Stimulated activated naive B cell treated with anti-CD40 and anti-IgM and Interleukin-4, amounts not matched to agents 10 μg/mL and 1 μg/mL and 100 μg/mL, for 72 hours (primary cell): Measurements from ENCODE around the gene CCZ1B.
"Not testable (repeated sequence)": the region's sequence is repeated elsewhere in the genome, so short reads cannot be mapped to it uniquely, and the experiment has no call there.

ENCODE experiments used
- ATAC-seq, 2 donors: fragments of 150-1000 bp; cut with Tn5 transposase; replicated peaks; 2 replicates each; pipeline ENCODE4 v1.10.0; 2021; ENCODE audit warnings: moderate library complexity in 1 of 2
- DNase-seq: peaks from one replicate; pipeline ENCODE4 v3.0.0; 2021
- H3K27ac Mint-ChIP-seq: one replicate; pipeline ENCODE4 v1.8.0; 2022; ENCODE audit warnings: mild to moderate bottlenecking, mixed read lengths
- H3K27me3 Mint-ChIP-seq, 2 donors: one replicate each; pipeline ENCODE4 v1.8.0; 2022; ENCODE audit warnings: mixed read lengths in 2 of 2
- H3K36me3 Mint-ChIP-seq, 2 donors: one replicate each; pipeline ENCODE4 v1.8.0; 2022; ENCODE audit warnings: mixed read lengths in 2 of 2, mild to moderate bottlenecking in 1 of 2
- H3K4me1 Mint-ChIP-seq, 2 donors: one replicate each; pipeline ENCODE4 v1.8.0; 2022; ENCODE audit warnings: mixed read lengths in 2 of 2, mild to moderate bottlenecking in 1 of 2
- H3K4me3 Mint-ChIP-seq, 2 donors: one replicate each; pipeline ENCODE4 v1.8.0; 2022; ENCODE audit warnings: mild to moderate bottlenecking in 2 of 2, mixed read lengths in 2 of 2, moderate library complexity in 1 of 2
- H3K9me3 Mint-ChIP-seq, 2 donors: one replicate each; pipeline ENCODE4 v1.8.0; 2022; ENCODE audit warnings: mixed read lengths in 2 of 2, mild to moderate bottlenecking in 1 of 2

Gene CCZ1B

GRCh38 chr7:6826151-6826550, at the start of gene CCZ1B:
Gene CCZ1B, minus strand, starts transcription at chr7:6826275. Its CDS starts 78 bp downstream, at chr7:6826197.
- DNase-seq (peak; percentile 88), ATAC-seq (peak; percentile 98 to 99)
- not testable (repeated sequence) for H3K9me3 Mint-ChIP-seq, H3K4me1 Mint-ChIP-seq, H3K36me3 Mint-ChIP-seq
- Mint-ChIP-seq H3K27ac (peak within 1 kb of the TSS; percentile 98), H3K4me3 (peak within 1 kb of the TSS; percentile 94 to 95), H3K27me3 (peaks cover 4 to 14% of the 10 kb centered on the region in 2 donors)

- not testable (repeated sequence) for H3K4me1 Mint-ChIP-seq, H3K27ac Mint-ChIP-seq, DNase-seq, ATAC-seq, H3K36me3 Mint-ChIP-seq, H3K9me3 Mint-ChIP-seq, H3K4me3 Mint-ChIP-seq
- peaks cover 30 to 32% of the 10 kb centered on the region in 2 donors for H3K27me3 Mint-ChIP-seq
Observed at GRCh38 chr7:6875022-6875421, 48.9 kb upstream of the CCZ1B start.

DNA sequence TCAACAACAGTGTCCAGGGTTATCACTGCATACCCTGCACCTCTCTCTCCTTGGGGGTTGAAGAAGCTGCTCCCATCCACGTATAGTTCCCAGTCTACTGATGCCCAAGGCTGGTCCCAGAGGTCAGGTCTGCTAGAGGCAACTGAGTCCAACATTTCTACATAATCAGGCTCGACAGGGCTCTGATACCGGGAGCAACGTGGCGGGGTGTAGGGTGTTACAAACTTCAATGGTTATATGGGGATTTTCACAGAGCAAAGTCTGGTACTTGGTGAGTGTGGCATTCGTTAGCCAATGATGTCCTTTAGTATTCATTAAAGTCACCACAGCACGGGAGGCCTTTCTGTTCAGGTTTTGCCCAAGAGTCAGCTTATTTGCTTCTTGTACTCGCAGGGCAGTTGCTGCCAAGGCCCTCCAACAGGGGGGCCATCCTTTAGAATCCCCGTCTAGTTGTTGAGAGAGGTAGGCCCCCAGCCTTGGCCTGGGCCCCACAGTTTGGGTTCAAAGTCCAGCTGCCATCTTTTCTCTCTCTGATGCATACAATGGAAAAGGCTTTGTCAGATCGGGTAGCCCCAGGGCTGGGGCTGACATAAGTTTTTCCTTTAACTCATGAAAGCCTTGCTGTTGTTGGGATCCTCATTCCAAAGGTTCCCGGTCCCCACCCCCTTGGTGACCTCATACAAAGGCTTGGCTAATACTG, 46.3 kb upstream of the CCZ1B start:
- H3K27me3 Mint-ChIP-seq: peaks cover 28 to 32% of the 10 kb centered on the region in 2 donors
- not testable (repeated sequence) for H3K4me1 Mint-ChIP-seq, H3K27ac Mint-ChIP-seq, ATAC-seq, DNase-seq, H3K4me3 Mint-ChIP-seq, H3K36me3 Mint-ChIP-seq, H3K9me3 Mint-ChIP-seq

DNA sequence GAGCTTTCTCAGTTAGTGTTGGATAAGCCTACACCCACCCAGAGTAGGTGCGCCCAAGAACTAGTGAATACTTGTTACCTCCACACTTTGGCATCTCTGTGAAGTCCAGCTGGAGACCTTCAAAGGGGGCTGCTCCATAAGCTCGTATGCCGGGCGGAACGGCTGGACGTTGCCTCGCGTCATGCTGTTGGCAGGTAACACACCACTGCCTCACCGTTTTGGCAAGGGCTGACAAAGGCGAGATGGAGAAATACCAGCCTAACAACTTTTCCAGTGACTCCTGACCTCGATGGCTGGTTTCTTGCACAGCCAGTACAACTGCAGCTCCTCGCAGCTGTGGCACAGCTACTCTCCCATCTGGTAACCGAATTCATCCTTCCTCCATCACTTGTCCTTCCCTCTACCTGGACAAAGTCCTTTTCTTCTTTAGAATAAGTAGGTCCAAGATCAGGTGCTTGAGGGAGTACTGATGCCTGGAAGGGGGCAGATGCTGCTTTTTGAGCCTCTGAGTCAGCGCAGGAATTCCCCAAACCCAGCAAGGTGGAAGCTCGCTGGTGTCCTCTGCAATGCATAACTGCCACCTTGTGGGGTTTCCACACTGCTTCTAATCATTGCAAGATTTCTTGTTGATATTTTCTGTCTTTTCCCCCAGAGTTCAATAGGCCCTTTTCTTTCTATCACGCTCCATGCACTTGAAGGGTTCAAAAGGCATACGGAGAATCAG, 45.5 kb upstream of the CCZ1B start:
- not testable (repeated sequence) for H3K9me3 Mint-ChIP-seq, H3K4me1 Mint-ChIP-seq, H3K36me3 Mint-ChIP-seq, ATAC-seq, DNase-seq, H3K4me3 Mint-ChIP-seq, H3K27ac Mint-ChIP-seq
- peaks cover 28 to 32% of the 10 kb centered on the region in 2 donors for H3K27me3 Mint-ChIP-seq

- H3K4me3 Mint-ChIP-seq, H3K9me3 Mint-ChIP-seq, DNase-seq, H3K36me3 Mint-ChIP-seq, H3K27ac Mint-ChIP-seq, ATAC-seq, H3K4me1 Mint-ChIP-seq: not testable (repeated sequence)
- H3K27me3 Mint-ChIP-seq: peaks cover 9 to 14% of the 10 kb centered on the region in 2 donors
Observed at GRCh38 chr7:6864751-6865150, 38.7 kb upstream of the CCZ1B start.

DNA sequence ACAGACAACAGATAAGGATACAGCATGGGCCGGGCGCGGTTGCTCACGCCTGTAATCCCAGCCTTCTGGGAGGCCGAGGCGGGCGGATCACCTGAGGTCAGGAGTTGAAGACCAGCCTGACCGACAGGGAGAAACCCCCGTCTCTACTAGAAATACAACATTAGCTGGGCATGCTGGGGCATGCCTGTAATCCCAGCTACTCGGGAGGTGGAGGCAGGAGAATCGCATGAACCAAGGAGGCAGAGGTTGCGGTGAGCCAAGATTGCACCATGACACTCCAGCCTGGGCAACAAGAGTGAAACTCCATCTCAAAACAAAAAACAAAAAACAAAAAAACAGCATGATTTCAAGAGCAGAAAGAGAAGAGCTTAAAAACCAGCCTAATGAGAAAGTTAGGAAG, 38.1 kb upstream of the CCZ1B start:
- H3K36me3 Mint-ChIP-seq, DNase-seq, H3K4me3 Mint-ChIP-seq, H3K9me3 Mint-ChIP-seq, H3K4me1 Mint-ChIP-seq, H3K27ac Mint-ChIP-seq, ATAC-seq, H3K27me3 Mint-ChIP-seq: not testable (repeated sequence)

GRCh38 chr7:6862876-6863275, 36.8 kb upstream of the CCZ1B start:
- not testable (repeated sequence) for H3K27ac Mint-ChIP-seq, H3K9me3 Mint-ChIP-seq, ATAC-seq, DNase-seq, H3K4me3 Mint-ChIP-seq, H3K36me3 Mint-ChIP-seq, H3K27me3 Mint-ChIP-seq, H3K4me1 Mint-ChIP-seq

- not testable (repeated sequence) for ATAC-seq, H3K9me3 Mint-ChIP-seq, H3K4me3 Mint-ChIP-seq, H3K36me3 Mint-ChIP-seq, H3K27ac Mint-ChIP-seq
- peak; percentile 71 for DNase-seq
- H3K4me1 Mint-ChIP-seq: peaks cover 11 to 16% of the 10 kb centered on the region in 2 donors
- H3K27me3 Mint-ChIP-seq: peaks cover 17 to 18% of the 10 kb centered on the region in 2 donors
Observed at GRCh38 chr7:6857721-6858314, 31.7 kb upstream of the CCZ1B start.

- ATAC-seq, H3K36me3 Mint-ChIP-seq, H3K9me3 Mint-ChIP-seq, DNase-seq, H3K27ac Mint-ChIP-seq: not testable (repeated sequence)
- peak overlapping the region; percentile 78 to 82 for H3K4me3 Mint-ChIP-seq
- H3K27me3 Mint-ChIP-seq: peaks cover 17 to 18% of the 10 kb centered on the region in 2 donors
- H3K4me1 Mint-ChIP-seq: peaks cover 11 to 16% of the 10 kb centered on the region in 2 donors
Observed at GRCh38 chr7:6855563-6856131, 29.6 kb upstream of the CCZ1B start.

DNA sequence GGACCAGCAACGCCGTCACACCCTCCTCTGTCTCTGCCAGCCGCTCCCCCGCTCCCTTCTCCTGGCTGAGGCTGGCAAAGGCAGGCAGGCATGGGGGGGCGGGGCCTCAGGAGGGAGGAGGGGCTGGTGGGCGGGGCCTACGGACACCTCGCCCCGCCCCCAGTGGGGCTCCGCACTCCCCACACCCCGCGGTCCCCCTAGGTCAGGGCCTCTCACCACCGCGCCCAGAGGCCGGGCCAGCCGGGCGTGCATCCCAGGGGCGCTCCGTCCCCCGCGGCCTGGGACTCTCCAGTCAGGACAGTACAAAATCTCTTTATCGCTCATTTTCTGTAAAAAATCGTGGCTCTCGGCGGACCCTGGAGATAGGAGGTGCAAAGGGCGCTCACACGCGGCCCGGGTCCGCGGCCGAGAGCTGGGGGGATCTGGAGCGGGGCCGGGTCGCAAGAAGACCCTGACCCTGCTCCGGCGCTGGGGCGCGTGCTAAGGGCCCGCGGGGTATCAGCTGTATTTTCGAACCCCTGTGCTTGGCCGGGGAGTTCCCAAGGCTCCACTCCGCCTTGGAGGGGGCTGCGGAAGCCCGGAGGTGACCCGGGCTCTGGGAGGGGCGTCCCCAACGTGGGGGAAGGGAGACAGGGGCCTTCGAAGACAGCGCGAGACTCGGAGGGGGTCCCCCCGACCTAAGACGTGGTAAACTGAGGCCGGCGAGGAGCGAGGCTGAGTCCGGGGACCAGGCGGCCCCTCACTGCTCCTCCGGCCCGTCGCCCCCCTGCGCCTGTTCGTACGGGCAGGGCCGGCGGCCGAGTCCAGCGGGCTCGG, 28.9 kb upstream of the CCZ1B start:
- Mint-ChIP-seq H3K4me3 (peak overlapping the region; percentile 82 to 85), H3K27ac (peak overlapping the region; percentile 82), H3K27me3 (peaks cover 17 to 18% of the 10 kb centered on the region in 2 donors), H3K4me1 (peaks cover 10 to 16% of the 10 kb centered on the region in 2 donors)
- H3K9me3 Mint-ChIP-seq, ATAC-seq, H3K36me3 Mint-ChIP-seq: not testable (repeated sequence)
- peak; percentile 15 for DNase-seq

DNA sequence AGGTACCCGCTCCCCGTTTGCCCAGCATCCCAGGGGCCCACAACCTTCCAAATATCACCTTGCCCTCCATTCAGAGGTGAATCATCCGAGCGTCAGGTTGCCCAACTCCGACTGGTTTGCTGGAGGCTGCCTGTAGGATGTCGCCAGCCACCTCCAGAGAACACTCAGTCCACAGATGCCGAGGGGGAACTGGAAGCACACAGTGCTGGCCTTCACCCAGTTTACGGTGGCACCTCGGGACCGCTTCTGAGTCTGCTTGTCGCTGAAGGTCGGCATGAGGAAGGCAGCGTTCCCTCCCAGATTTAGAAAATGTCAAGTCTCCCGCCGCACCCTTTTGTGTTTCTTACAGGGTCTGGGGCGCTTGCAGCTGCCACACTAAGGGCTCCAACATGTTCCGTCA, 27.6 kb upstream of the CCZ1B start:
- H3K9me3 Mint-ChIP-seq, ATAC-seq, DNase-seq, H3K36me3 Mint-ChIP-seq: not testable (repeated sequence)
- peaks cover 10 to 16% of the 10 kb centered on the region in 2 donors for H3K4me1 Mint-ChIP-seq
- H3K27ac Mint-ChIP-seq: peak overlapping the region; percentile 37
- peak overlapping the region in 1 of 2 donors; percentile 63 for H3K4me3 Mint-ChIP-seq
- peaks cover 17 to 18% of the 10 kb centered on the region in 2 donors for H3K27me3 Mint-ChIP-seq

DNA sequence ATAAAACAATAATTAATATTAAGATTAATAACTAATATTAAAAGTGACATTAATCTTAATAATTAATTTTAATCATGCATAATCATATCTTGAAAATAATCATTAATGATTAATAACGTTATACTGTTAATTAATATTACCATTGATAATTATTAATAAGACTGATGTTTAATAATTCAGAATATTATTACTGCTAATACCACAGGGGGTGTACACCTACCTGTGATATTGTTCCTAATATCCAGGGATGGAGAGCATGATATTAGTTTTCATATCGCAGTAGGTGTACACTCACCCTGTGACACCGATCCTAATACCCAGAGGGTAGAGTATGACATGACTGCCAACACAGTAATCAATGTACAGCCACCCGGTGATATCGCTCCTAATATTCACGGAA, 23.1 kb upstream of the CCZ1B start:
- H3K27ac Mint-ChIP-seq, H3K9me3 Mint-ChIP-seq, ATAC-seq, H3K4me1 Mint-ChIP-seq, H3K36me3 Mint-ChIP-seq, DNase-seq, H3K4me3 Mint-ChIP-seq: not testable (repeated sequence)
- peaks cover 11 to 25% of the 10 kb centered on the region in 2 donors for H3K27me3 Mint-ChIP-seq

DNA sequence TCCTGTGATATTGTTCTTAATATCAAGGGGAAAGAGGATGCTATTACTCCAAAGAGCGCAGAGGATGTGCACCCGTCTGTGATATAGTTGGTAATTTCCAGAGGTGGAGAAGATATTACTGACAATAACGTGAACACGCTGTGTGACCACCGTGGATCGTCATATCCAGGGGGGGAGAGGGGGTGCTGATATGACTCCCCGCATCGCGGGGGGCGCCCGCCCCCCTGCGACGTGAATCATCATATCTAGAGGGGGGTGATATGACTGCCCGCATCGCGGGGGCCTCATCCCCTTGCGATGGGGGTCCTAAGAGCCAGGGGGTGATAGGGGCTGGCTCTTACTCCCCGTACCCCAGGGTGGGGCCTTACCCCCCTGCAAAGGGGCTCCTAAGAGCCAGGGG, 21.7 kb upstream of the CCZ1B start:
- peaks cover 17 to 20% of the 10 kb centered on the region in 2 donors for H3K27me3 Mint-ChIP-seq
- not testable (repeated sequence) for DNase-seq, H3K9me3 Mint-ChIP-seq, H3K27ac Mint-ChIP-seq, H3K4me3 Mint-ChIP-seq, H3K36me3 Mint-ChIP-seq, ATAC-seq, H3K4me1 Mint-ChIP-seq
